Stimulated activated CD4-positive, alpha-beta T cell treated with anti-CD3 and anti-CD28 coated beads, Interleukin-15, amount 100 ng/mL, for 1 hour (primary cell): ENCODE results near the gene AGBL4.
"Not testable (repeated sequence)": the region's sequence is repeated elsewhere in the genome, so short reads cannot be mapped to it uniquely, and the experiment has no call there.

Source experiments
- DNase-seq, 2 donors: peaks; one replicate each; pipeline ENCODE4 v3.0.0-alpha.2; 2020; ENCODE audit warnings: low read depth in 1 of 2, low spot score in 1 of 2

The AGBL4 gene

GRCh38 chr1:49319426-49319963, 704.3 kb downstream of the AGBL4 start:
- DNase-seq: no peak

DNA sequence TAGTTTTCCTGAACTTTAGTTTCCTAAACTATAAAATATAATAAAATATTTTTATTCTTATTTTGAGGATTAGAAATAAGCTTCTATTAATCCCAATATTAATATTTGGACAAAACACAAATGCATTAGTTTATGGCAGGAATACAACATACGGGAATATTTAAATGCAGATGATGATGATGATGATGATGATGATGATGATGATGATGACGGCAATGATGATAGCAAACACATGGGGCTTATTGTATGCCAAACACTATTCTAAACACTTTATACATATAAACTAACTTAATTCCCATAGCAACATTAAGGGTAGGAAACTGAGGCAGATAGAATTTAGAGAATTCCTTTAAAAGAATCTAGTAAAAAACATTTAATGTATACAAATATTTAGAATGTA, 705.5 kb downstream of the AGBL4 start:
- DNase-seq: no peak

DNA sequence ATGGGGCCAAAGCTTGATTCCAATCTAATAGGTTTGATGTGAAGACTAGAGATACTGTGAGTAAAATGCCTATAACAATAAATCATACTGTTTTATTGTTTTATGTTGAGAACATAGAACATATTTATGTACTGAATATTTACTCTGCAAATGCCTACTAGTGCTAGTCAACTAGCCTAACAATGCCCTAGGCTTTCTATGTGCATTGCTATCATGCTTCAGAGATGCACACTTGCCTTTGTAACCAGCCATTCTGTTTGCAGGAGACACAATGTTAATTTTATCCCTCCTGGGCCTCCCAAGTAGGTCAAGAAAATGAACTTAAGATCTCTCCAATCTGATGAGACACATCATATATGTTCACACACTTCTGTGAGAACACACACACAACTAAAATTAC, 716.3 kb downstream of the AGBL4 start:
- no peak for DNase-seq

GRCh38 chr1:49306507-49307070, 717.2 kb downstream of the AGBL4 start:
- no peak for DNase-seq

DNA sequence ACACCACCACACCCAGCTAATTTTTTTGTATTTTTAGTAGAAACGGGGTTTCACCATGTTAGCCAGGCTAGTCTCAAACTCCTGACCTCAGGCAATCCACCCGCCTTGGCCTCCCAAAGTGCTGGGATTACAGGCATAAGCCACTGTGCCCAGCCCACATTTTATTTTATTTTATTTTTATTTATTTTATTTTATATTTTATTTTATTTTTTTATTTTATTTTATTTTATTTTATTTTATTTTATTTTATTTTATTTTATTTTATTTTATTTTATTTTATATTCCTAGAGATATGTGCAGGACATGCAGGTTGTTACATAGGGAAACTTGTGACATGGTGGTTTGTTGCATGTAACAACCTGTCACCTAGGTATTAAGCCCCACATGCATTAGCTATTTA, 721.4 kb downstream of the AGBL4 start:
- not testable (repeated sequence) for DNase-seq

- no peak for DNase-seq
Observed at GRCh38 chr1:49298304-49298703, 725.5 kb downstream of the AGBL4 start.

GRCh38 chr1:49297783-49298182, 726.0 kb downstream of the AGBL4 start:
- no peak for DNase-seq

DNA sequence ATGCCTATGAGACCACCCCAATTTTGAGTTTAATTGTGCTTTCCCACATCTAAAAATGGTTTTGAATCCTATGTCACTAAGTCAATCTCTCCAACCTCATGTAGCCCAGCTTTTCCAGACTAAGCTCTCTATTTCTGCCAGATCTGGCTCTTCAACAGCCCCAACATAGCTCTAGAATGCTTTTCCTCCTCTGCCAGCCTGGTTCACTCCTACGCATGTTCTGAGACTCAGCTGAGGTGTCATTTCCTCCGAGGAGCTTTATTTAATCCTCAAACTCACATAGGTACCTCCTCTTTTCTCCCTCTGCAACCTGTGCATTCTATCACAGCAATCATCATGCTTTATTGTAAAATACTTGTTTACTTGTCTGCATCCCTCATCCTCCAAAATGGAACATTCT, 729.2 kb downstream of the AGBL4 start:
- no peak for DNase-seq

- DNase-seq: no peak
Observed at GRCh38 chr1:49293016-49293415, 730.7 kb downstream of the AGBL4 start.

DNA sequence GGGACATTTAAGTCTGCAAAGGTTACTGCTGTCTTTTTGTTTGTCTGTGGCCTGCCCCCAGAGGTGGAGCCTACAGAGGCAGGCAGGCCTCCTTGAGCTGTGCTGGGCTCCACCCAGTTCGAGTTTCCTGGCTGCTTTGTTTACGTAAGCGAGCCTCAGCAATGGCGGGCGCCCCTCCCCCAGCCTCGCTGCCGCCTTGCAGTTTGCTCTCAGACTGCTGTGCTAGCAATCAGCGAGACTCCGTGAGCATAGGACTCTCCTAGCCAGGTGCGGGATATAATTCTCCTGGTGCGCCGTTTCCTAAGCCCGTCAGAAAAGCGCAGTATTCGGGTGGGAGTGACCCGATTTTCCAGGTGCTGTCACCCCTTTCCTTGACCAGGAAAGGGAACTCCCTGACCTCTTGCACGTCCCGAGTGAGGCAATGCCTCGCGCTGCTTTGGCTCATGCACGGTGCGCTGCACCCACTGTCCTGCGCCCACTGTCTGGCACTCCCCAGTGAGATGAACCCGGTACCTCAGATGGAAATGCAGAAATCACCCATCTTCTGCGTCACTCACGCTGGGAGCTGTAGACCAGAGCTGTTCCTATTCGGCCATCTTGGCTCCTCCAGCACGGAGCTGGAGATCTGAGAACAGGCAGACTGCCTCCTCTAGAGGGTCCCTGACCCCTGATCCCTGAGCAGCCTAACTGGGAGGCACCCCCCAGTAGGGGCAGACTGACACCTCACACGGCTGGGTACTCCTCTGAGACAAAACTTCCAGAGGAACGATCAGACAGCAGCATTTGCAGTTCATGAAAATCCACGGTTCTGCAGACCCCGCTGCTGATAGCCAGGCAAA, 766.3 kb downstream of the AGBL4 start:
- DNase-seq: not testable (repeated sequence)

GRCh38 chr1:49252917-49253316, 770.8 kb downstream of the AGBL4 start:
- no peak for DNase-seq

DNA sequence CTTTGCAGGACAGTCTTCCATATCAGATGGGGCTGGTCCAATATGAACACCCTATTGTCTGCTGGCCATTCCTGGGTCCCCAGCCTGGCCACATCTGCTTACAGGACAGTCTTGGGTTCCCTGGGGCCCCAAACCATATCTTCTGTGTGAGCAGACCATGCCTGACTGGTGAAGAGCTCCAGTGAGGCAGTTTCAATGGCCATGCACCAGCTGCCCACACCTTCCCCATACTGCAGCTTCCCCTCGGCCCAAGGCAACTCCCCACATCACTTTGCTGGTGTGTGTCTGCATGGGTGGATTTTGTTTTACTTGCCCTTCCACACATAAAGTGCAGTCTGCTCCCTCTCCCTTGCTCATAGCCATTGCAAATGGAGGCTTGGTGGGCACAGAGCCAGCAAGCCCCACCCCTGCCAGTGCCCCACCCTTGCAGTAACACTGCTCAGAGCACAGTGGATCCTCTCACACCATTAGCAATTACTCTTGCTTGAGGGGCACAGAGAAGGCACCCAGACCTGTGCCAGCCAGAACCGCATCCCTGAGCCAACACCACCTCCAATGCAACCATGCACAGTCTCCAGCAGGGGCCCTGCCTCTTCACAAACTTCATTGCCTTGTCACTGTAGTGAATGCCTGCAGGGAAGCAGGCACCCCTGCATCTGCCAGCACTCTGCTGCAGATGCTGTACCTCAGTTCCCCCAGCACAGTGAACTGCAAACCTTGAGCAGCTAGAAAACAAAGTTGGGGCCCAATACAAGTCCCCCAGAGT, 772.6 kb downstream of the AGBL4 start:
- DNase-seq: no peak

GRCh38 chr1:49240709-49241221, 783.0 kb downstream of the AGBL4 start:
- DNase-seq: no peak

- no peak for DNase-seq
Observed at GRCh38 chr1:49234988-49235387, 788.8 kb downstream of the AGBL4 start.

DNA sequence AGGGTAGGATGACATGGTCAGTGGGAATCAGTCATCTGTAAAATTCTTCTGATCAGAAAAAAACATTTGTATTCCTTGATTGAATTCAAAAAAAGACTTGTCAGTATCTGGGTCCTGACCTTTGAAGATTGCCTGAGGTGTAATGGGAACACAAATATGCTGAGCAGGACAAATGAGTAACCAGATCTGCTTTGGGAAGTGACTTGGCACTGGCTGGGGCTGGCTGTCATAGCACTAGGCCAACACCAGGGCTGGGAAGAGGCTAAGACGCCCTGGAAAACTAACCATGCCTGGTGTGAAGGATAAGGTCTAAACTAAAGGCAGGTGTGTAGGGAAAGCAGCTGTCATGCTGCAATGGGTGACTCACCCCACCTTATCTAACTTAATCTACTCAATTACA, 794.2 kb downstream of the AGBL4 start:
- DNase-seq: no peak

- no peak for DNase-seq
Observed at GRCh38 chr1:49226758-49227157, 797.0 kb downstream of the AGBL4 start.

DNA sequence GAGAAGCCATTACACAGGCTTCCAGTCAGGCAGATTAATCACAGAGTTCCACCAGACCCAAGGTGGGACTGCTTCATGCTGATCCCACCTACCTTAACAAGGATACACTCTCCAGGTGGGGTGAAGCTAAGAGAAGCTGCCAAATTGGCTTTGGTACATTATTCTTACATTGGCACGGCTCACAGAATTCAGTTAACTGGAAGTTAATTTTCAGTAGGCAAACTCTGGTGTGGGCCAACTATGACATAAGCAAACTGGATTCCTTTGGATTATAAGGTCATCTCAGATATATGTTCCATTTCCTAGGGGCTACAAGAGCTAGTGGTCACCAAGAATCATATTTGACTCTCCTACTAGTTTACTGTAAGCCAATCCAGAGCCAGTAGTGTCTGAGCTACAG, 798.3 kb downstream of the AGBL4 start:
- no peak for DNase-seq

DNA sequence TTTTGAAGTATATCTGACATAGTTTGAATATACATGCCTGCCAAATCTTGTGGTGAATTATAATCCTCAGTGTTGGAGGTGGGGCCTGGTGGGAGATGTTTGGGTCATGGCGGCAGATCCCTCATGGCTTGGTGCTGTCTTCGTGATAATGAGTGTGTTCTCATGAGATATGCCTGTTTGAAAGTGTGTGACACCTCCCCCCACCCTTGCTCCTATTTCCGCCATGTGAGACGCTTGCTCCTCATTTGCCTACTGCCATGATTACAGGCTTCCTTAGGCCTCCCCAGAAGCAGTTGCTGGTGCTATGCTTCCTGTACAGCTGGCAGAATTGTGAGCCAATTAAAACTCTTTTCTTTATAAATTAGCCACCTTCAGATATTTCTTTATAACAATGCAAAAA, 810.5 kb downstream of the AGBL4 start:
- DNase-seq: no peak

- no peak for DNase-seq
Observed at GRCh38 chr1:49208712-49209111, 815.0 kb downstream of the AGBL4 start.

DNA sequence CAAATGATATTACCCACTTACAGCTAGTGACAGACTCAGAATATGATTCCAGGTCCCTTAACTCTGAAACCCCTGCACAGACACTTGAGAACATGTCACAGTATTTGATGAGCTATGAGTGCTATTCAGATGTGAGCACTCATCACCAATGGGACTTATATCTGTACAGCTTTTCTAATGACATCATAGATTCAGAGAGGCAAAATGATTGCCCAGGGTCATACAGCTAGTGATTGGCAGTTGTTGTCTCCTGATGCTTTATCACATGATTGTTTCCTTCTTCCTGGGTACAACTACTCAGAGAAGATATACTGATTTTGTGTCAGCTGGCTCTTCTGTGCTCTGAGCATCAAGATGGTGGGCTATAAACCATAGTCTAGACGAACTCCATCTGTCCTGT, 819.0 kb downstream of the AGBL4 start:
- DNase-seq: no peak

DNA sequence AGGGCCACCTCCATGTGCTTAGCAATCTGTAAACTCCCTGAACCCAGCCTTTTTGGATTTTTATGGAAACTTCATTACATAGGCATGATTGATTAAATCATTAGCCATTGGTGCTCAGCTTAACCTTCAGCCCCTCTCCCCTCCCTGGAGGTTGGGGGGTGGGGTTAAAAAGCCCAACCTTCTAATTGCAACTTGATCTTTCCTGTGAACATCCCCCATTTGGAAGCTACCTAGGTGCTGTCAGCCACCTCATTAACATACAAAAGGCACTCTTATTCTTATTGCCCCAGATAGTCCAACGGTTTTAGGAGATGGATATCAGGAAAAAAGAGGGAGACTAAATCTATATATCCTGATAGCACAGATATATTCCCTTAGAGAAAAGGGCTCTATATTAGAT, 823.0 kb downstream of the AGBL4 start:
- DNase-seq: no peak

DNA sequence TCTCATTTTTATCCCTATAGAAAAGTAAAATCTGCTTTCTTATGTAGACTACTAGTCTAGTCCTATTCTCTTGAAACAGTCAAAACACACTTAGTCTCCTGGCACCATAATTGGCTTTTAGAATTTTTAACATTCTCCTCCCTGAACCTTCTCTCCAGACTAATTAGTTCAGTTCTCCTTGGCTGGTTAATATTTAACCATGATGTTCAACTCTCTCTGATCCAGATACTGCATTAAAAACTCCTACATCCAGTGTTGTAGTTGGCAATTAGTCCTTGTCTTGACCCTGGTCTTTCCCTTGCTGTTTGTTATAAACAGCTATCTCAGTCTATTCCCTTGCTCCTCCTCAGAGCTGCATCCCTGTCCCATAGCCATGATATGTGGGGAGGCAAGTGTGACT, 824.2 kb downstream of the AGBL4 start:
- no peak for DNase-seq
